Measurements from ENCODE around the gene MRPS11.
A peak's percentile ranks its signal among the peaks of the same experiment; 100 is the strongest.
"Not testable (repeated sequence)": the region's sequence is repeated elsewhere in the genome, so short reads cannot be mapped to it uniquely, and the experiment has no call there.

Gene MRPS11

GRCh38 chr15:88470625-88471372 lies 3.3 kb downstream of the MRPS11 start:
- H3K4me3 ChIP-seq (ENCODE audit: low read length) = no peak overlapping the region
- peak; percentile 9 for TF ChIP-seq CTCF (conservative IDR thresholded peaks at IDR 0.05; ENCODE audit: low read depth, low read length)
- DNase-seq (ENCODE audit: low read depth) = no peak

DNA sequence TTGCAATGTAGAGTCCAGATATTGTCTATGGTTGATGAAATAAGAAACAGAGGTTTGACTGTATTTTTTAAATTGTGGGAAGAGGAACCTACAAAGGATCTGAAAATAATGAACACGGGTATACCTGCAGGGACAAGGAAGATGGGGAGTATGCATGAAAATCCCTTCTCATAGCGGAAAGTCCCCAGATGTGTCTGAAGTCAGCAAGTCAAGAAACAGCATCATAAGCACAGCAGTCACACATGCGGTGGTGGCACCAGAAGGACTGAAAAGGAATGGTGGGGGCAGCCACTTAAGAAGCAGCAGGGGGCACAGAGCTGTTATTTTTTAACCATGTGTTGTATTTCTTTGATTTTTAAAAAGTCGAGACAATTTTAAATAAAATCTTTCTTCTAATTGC lies 4.7 kb downstream of the MRPS11 start:
- DNase-seq (ENCODE audit: low read depth) = no peak
- no peak overlapping the region for H3K4me3 ChIP-seq (ENCODE audit: low read length)
- TF ChIP-seq CTCF (conservative IDR thresholded peaks at IDR 0.05; ENCODE audit: low read depth, low read length) = no peak

- not testable (repeated sequence) for DNase-seq (ENCODE audit: low read depth); H3K4me3 ChIP-seq (ENCODE audit: low read length)
Observed at GRCh38 chr15:88473661-88474293, 6.3 kb downstream of the MRPS11 start.

- DNase-seq (ENCODE audit: low read depth) = no peak
- TF ChIP-seq CTCF (conservative IDR thresholded peaks at IDR 0.05; ENCODE audit: low read depth, low read length) = peak; percentile 62
Observed at GRCh38 chr15:88476635-88477060, 9.1 kb downstream of the MRPS11 start.

DNA sequence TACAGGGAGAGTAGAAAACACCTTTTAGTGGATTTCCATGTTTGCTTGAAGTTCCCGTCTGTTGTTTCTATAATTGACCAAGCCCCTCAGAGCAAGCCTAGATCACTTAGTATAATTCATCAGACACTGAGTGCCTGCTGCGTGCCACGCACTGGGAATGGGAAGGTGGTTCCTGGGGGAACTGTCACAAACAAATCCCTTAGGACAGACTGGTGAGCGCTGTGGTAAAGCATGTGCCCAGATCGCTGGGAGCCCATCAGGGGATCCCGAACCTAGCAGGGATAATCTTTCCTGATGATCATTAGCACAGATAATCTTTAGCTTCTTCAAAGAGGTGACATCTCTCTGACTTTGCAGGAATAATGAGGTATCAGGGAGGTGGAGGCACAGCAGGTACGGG lies 9.6 kb downstream of the MRPS11 start:
- DNase-seq (ENCODE audit: low read depth) = no peak
- no peak for TF ChIP-seq CTCF (conservative IDR thresholded peaks at IDR 0.05; ENCODE audit: low read depth, low read length)
- H3K4me3 ChIP-seq (ENCODE audit: low read length) = no peak overlapping the region

More at GRCh38 chr15:88476635-88477060, 9.1 kb downstream of the MRPS11 start:
- H3K4me3 ChIP-seq (ENCODE audit: low read length) = no peak overlapping the region

DNA sequence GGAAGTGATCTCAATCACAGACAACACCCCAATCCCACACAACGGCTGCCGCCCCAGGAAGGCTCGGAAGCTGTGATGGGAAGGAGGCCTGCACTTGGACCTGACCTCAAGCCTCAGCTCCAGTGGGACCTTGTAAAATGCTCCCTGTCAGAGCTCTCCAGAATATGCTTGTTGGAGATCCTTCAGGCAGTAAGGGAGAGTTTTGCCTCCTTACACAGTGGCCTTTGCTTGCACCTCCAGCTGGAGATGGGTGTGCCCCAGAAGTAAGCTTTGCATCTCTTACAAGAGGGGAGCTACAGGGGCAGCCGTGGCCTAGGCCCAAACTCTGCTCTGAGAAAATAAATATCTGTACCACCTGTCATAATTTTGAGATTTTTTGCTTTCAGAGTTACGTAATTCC lies 10.4 kb downstream of the MRPS11 start:
- no peak for DNase-seq (ENCODE audit: low read depth)
- no peak for TF ChIP-seq CTCF (conservative IDR thresholded peaks at IDR 0.05; ENCODE audit: low read depth, low read length)

GRCh38 chr15:88479169-88479568 lies 11.7 kb downstream of the MRPS11 start:
- H3K4me3 ChIP-seq (ENCODE audit: low read length) = no peak overlapping the region
- TF ChIP-seq CTCF (conservative IDR thresholded peaks at IDR 0.05; ENCODE audit: low read depth, low read length) = no peak
- no peak for DNase-seq (ENCODE audit: low read depth)

More for the DNA sequence above, 10.4 kb downstream of the MRPS11 start:
- no peak overlapping the region for H3K4me3 ChIP-seq (ENCODE audit: low read length)

All from retinal pigment epithelial cell (primary cell).